Keratinocyte (primary cell): ENCODE measurements around the gene CRHBP.
"Not testable (repeated sequence)": the region's sequence is repeated elsewhere in the genome, so short reads cannot be mapped to it uniquely, and the experiment has no call there.

ENCODE experiments used
- CTCF ChIP-seq, 3 experiments: IDR thresholded peaks in 1 of 3; conservative IDR thresholded peaks in 1 of 3; optimal IDR thresholded peaks in 1 of 3; 2 replicates in 2 of 3; 3 replicates in 1 of 3; pipeline versions ENCODE3 to v1.5.1; 2011; ENCODE audit warnings: low read length in 3 of 3, mild to moderate bottlenecking in 3 of 3, moderate library complexity in 2 of 3, control low read depth in 1 of 3, inconsistent platforms in 1 of 3; ENCODE audit not compliant: insufficient read depth in 2 of 3; ENCODE audit errors: extremely low read depth in 1 of 3
- EZH2 ChIP-seq: IDR thresholded peaks from one replicate; pipeline ENCODE4 v1.6.1; 2012; ENCODE audit warnings: inconsistent platforms, mild to moderate bottlenecking, low read length, moderate library complexity

GRCh38 chr5:76945238-76945637 is 7.6 kb upstream of the CRHBP start:
- not testable (repeated sequence) for TF ChIP-seq CTCF (optimal IDR thresholded peaks at IDR 0.05 in 1 of 3, IDR thresholded peaks at IDR 0.05 in 1 of 3, conservative IDR thresholded peaks at IDR 0.05 in 1 of 3; ENCODE audit: extremely low read depth in 1 of 3, insufficient read depth in 2 of 3, low read length in 3 of 3); EZH2
